Stimulated activated CD8-positive, alpha-beta memory T cell treated with anti-CD3 and anti-CD28 coated beads, Interleukin-2, amount 100 ng/mL, for 48 hours (primary cell): ENCODE results near the gene SLC30A1.
A peak's percentile ranks its signal among the peaks of the same experiment; 100 is the strongest.
"Not testable (repeated sequence)": the region's sequence is repeated elsewhere in the genome, so short reads cannot be mapped to it uniquely, and the experiment has no call there.

ENCODE experiments used
- DNase-seq, 2 donors: peaks; one replicate each; pipeline ENCODE4 v3.0.0-alpha.2; 2020; ENCODE audit warnings: low read depth in 2 of 2

The SLC30A1 gene, protein sequence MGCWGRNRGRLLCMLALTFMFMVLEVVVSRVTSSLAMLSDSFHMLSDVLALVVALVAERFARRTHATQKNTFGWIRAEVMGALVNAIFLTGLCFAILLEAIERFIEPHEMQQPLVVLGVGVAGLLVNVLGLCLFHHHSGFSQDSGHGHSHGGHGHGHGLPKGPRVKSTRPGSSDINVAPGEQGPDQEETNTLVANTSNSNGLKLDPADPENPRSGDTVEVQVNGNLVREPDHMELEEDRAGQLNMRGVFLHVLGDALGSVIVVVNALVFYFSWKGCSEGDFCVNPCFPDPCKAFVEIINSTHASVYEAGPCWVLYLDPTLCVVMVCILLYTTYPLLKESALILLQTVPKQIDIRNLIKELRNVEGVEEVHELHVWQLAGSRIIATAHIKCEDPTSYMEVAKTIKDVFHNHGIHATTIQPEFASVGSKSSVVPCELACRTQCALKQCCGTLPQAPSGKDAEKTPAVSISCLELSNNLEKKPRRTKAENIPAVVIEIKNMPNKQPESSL

DNA sequence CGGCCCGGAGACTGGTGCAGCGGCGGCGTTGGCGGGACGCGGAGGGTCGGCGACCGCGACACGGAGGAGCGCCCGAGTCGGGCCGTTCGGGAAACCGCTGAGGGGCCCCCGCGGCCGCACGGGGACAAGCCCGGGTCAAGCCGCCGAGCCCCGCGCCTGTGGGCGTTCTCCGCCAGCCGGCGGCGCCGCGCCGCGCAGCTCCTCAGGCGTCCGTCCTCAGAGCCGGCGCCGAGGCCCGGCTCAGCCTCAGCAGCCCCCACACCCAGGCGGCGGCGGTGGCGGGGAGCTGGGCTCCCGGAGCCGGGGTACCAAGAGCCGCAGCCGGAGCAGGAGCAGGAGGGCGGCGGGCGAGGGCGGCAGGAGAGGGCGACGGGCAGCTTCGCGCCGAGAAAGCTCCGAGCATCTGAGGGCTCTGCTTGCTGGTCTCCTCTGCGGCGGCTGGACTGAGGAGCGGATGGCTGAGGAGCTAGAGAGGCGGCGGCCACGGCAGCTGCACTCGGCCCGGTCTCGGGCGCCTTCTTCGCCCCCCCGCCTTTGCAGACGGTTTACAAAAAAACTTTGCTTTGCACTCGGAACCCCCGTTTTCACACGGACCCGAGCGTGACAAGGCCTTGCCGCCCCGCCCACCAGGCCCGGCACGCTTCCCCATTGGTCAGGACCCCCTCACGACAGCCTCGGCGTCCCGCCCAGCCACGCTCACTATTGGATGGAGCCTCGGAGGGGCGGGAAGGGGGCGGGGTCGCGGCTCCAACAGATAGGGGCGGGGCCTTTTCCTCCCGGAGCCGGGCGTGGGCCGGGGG, at the start of gene SLC30A1:
Gene SLC30A1, minus strand, starts transcription at position 522 of the 800 bp plus-strand sequence. CDS start 549 bp downstream, outside the sequence.
- DNase-seq, result peak; percentile 100

DNA sequence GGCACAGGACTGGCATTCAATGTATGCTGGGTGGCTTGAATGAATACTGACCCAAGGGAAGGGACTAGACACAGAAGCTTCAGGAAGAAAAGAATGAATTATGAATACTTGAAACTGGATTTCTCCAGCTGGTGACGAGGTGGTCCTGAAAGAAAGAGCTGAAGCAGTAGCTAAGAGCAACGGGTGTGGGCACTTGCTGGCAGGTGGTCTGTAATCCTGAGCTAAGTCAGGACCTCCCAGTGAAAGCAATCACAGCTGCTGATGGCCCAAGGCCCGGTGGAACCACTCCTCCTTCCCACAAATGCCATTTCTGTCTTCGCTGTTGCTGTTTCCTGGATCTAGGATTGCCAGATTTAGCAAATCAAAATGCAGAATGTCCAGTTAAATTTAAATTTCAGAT, 49.5 kb upstream of the SLC30A1 start:
- DNase-seq, result no peak

DNA sequence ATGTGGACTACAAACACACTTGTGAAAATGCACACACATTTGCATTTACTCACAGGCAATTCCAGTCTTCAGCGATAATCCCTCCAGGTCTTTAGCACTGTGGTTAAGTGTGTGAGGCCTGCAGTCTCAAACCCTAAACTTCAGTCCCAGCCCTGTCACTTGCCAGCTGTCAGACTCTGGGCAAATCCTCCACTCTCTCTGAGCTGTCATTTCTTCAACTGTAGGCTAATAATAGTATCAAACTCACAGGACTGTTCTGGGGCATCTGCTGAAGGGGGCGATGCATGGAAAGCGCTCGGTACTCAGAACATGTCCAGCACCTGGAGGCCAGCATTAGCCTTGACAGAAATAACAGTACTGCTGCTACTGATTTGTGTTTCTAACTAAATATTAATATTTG, 48.3 kb upstream of the SLC30A1 start:
- no peak for DNase-seq

DNA sequence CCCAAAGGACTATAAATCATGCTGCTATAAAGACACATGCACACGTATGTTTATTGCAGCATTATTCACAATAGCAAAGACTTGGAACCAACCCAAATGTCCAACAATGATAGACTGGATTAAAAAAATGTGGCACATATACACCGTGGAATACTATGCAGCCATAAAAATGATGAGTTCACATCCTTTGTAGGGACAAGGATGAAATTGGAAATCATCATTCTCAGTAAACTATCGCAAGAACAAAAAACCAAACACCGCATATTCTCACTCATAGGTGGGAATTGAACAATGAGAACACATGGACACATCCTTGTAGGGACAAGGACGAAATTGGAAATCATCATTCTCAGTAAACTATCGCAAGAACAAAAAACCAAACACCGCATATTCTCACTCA, 46.9 kb upstream of the SLC30A1 start:
- not testable (repeated sequence) for DNase-seq

DNA sequence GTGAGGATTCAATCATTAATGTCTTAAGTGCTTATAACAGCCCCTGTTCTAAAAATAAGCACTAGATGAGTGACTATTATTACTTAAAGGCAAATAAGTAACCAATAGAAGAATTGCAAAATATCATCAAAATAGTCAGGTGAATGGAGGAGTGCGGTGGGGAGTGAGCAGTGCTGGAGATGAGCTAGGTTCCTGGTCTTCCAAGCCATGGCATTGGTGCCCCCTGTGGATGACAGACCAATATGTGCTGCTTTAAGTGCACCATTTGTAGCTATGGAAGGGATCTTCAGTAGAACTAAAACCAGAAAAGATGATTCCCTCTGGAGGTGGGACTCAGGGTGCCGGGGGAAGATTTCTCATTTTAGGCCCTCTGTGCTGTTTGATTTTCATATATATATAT, 46.1 kb upstream of the SLC30A1 start:
- DNase-seq, result no peak

DNA sequence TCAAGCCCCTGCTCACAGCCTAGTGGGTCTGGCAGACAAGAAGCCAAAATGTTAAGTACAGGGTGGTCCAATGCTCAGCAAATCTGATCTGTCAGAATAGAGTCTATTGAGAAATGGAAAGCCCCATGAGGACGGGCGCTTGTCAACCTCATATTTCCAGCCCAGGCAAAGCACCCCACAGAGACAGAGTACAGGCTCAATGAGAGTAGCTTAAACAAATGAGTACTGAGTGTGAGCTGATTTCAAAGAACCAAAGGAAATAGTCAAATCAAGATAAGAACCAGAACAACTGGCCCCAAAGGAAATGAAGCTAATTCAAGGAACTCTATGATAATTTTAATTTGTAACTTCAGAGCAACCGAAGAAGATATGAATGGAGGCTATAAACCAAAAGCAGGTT, 44.6 kb upstream of the SLC30A1 start:
- no peak for DNase-seq

DNA sequence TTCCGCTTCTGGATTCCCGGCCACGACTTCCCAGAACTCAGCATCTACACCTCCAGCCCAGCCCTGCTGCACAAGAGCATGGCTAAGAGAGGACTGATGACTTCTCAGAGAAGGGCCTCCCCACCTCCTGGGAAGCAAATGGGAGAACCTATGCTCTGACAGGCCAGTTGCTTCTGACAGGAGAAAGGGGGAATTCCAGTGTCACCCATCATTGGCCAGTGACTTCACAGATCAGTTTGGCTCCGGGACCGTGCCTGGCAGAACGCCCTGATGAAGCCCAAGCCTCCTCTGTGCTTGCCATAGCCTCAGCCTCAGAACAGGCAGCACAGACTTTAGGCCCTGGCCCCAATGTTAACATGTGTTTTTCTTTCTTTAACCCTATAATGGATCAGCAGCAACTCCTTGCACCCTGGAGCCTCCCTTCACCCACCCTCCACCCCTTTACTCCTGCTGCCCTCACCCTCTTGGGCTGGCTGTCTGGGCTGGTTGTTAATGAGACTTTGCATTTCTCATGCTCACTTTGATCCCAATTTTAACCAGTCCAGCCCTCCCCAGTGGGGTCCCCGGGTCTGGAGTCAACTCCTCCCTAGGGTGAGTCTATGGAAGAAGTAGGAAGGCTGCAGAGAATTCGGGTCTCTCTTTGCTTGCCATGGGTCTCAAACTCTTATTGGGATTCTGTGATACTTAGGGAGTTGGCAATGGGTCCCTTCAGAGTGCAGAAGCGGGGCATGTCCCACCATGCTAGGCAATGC, 42.7 kb upstream of the SLC30A1 start:
- DNase-seq, result no peak

DNA sequence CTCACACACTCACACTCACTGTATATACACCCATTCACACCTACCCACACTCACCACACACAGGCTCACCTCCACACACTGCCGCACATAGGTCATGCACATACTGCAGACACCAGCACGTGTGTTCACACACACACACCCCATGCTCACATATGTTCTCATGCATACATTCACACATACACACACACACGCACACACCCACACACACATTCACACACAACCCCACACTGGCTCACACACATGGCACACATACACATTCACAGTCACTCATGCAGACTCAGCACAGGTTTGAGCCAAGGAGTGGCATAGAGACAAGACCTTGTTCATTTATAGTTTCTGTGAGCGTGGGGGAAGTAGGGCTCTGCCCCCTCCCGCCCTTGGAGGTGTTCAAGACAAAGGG, 41.1 kb upstream of the SLC30A1 start:
- no peak for DNase-seq

DNA sequence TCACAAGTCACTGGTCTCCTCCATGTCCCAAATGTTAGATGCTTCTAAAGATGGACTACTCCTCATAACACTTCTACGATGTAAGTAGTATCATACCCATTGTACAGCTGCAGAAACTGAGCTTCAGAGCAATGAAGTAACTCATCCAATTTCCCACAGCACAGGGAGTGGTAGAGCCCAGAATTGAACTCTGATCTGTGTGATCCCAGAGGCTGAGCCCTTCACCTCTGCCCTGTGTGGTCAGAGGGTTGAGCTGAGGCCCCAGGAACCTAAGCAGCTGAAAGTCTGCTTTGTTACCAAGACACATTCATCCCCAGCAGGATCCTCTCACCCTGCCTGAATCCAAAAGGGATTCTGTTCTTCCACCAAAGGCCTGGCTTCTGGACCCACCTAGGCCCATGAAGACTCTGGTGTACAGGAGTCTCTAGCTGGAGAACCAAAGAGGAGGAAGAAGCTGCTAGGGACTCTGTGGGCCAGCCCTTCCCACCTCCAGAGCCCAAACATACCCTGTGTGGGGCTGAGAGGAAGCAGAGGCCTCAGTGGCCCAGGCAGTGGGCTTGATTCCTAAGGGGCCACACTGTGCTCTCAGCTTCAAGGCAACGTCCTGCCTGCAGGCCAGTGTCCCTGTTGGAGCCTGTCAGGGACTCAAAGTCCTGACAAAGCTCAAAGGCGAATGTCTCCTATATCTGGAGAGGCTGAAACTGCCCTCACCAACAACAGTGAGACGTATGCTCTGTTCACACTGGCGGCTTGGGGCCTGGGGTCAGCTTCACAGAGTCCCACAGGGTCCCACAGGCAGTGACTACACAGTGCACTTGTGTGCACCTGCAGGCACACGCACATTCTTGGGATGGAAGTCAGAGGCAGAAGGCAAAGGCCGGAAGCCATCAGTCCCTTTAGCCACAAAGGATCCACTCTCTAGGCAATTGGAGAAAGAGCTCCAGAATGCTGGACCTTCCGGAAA, 40.4 kb upstream of the SLC30A1 start:
- no peak for DNase-seq

DNA sequence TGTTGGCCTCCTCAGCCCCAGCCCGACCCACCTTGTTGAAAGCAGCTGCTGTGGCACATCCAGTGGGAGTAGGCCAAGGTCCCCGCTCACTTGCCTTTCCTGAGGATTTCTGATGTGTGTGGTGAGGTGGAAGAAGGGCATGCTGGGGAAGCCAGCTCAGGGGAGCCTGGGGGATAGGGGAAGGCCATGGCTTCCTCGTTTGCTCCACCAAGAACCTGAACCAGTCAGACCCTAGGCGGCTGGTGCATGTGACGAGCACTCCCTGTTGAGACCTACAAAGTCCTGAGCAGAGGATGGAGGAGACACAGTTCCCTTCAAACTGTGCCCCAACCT, 38.0 kb upstream of the SLC30A1 start:
- DNase-seq, result no peak

DNA sequence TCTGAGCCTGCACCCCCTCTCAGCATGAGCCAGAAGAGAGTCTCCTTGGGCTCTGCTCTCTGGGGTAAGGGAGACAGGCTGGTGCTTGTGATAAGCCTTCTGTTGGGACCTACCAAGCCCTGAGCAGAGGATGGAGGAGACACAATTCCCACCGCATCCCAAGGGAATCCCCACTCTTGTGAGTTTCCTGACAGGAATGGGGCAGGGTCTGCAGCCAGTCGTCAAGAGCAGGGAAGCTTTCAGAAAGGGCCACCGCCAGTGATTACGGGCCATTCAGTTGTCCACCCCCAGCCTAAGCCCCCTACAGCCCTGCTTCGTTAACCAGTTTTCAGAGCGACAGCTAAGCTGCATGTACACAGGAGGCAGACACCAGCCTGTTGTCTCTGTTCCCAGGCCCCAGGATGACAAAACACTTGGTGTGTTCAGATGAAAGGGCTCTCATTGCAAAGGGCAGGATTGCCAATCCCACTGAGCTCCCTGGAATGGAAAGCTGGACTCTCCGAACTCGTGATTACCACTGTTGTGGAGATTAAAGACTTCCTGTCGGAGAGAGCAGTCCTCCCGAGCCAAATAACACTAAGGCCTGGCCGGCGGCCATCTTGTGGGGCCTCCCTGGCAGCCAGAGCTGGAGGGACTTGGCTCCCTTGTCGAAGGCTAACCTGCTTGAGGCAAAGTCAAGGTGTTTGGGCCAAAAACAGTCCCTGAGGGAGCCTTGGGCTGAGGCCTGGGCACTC, 37.4 kb upstream of the SLC30A1 start:
- DNase-seq, result no peak

DNA sequence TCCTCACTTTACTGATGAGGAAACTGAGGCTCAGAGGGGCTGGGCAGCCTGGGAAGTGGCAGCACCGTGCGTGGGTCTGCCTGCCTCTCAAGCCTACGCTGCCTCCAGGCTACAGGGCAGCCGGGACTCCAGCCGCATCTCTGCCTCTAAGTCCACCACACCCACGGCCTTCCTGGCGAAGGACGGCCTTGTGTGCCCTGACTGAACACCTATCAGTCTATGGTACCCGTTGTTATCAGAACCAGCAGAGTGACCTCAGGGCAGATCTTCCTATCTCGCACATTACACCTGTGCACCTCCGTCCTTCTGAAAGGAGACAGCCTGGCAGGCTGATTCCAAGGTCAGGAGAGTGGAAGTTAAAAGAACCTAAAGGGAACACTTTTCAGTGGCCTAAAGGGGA, 35.7 kb upstream of the SLC30A1 start:
- DNase-seq, result no peak

DNA sequence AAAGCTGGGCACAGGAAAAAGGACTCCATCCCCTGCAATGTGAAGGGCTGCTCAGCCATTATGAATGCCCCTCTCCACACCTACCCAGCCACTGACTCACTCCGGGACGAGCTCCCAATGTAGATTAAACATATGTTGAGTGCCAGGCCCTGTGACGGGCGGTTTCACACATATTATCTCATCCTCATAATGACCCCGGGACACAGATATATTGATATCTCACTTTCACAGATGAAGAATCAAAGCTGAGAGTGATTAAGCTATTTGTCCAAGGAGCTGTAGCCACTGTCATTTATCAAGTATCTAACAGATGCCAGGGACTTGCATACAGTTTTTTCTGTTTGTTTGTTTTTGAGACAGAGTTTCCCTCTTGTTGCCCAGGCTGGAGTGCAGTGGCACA, 35.0 kb upstream of the SLC30A1 start:
- DNase-seq, result no peak

DNA sequence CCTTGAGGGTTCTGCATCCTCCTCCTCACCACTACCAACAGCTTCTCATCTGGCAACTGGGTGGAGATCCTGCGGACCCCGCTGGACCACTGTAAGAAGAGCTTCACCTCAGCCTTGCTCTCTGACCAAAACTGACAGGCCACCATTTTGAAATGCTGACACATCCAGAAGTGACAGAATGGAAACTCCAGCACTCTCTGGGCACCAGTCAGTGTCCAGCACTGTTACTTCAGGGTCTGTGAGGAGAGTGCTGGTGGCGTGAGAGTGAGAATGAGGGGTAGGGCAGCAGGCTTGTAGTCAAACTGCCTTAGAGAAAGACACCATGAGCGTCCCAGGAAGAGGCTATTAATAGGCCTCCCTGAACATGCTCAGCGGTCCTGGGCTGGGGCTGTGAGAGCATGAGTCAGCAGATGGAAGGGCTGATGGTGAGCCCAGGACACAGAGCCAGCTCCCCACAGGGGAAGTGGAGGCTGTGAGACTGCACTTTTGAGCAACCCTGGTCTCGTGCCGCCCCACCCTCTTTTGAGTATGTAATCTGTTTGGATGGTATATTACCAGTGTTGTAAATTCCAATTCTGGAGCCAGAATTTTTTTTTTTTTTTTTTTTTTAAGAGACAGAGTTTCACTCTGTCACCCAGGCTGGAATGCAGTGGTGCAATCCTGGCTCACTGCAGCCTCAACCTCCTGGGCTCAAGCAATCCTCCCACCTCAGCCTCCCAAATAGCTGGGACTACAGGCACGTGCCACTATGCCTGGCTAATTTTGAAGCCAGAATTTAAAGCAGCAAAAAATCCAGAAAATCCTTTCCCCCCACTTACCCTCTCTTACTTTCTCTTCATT, 34.4 kb upstream of the SLC30A1 start:
- DNase-seq, result no peak

DNA sequence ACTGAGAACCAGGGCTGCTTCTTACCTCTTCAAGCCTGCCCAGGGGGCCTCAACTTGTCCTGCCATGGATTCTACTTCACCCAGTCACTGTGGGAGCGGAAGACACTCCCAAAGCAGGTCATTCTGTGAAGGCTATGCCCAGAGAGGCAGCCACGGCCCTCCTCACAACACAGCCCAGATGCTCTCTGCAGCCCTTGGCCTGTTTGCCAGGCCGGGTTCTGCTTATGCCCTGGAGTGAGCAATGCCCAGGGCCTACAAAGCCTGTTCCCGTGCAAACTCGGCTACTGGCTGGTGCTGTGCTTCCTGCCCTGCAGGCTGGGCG, 33.8 kb upstream of the SLC30A1 start:
- DNase-seq, result no peak

DNA sequence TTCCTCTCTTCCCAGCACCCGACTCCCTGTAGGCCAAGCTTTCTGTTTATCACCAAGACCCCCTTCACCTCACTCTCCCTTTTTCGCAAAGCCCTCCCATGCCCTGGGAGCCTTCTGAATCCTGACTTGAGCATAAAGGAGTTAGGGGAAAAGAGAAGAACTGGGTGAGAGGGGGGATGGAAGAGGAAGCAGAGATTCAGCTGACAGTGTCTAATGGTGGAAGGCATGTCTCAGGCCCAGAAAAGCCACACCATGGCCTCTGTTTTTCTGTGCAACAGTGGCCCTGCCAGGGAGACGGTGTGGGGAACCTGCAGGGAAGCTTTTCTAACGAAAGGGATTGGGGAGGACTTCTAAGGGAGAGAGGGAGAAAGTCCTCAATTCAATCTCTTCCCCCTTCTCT, 32.9 kb upstream of the SLC30A1 start:
- DNase-seq, result no peak

DNA sequence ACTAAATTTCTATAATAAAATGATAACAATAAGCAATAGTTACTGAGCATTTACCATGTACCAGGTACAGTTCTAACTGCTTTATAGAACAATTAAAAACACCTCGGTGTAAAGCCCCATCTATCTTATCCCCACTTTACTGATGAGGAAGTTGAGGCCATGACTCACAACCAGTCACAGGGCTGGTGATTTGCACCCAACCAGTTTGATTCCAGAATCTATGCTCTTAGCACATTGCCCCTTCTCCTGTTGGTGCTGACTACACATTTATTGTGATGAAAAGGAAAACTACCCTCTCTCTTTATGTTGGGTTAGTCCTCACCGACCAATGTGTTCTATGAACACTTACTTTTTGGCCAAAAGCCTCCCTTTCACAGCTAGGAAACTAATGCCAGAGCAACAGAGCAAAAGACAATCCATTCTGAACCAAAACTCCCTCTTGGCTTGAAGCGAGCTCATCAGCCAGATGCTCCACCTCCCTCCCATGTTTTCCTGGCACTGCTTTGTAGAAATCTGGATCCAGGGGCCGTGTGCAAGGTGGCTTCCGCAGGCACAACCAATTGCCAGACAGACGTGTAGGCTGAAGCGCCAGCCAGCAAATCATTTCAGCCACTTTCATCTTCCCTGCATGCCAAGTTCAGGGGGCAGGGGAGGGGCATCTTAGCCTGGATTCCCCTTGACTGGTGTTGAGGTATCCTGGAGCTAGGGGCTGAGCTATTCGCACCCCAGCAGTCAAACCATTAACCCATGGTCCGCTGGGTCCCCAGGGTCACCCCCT, 32.0 kb upstream of the SLC30A1 start:
- no peak for DNase-seq

DNA sequence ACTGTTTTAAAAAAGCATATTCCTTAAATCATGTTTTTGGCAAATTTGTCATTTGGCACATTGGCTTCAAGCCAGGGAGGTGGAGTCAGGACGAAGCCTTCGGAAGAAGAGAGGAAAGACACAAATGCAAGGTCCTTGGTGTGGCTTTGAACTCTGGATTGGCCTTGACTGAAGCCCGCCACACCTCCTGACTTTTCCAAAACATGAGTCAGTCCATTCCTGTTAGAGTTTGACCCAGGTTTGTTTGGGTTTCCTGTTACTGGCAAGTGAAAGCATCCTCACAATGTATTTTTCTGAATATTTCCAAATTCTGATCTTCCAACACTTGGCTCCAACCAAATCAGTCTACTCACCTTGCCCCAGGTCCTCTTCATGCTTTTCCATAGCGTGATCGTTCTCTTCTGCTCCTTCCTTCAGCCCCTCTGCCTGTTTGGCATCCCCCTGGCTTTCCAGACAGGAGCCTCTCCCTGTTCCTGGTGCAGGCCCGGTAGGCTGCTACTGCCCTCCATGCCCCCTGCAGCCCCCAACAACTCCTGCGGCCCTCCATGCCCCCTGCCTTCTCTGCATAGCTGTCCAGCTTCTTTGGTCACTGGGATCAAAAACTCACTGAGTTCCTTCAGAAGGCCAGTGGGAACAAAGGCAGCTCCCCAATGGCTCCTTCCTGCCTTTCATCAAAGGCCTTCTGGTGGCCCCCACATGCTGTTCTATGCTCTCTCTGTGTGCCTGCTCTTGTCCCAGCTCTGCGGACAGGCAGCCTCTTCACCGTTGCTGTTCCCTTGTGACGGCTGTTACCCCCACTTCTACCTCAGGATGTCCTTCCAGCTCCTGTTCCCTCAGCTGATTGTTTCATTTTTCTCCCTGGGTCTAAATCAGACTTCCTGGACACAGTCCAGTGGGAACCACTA, 30.4 kb upstream of the SLC30A1 start:
- no peak for DNase-seq
